ENCODE results near the gene CAND1. TPM values are rescaled to one million over a fixed set of nuclear protein-coding genes. Genes with fewer than 3 reads are reported as not detected.

The CAND1 gene
- total RNA-seq, 2 experiments from 2014 or later: 158 to 224 TPM

DNA sequence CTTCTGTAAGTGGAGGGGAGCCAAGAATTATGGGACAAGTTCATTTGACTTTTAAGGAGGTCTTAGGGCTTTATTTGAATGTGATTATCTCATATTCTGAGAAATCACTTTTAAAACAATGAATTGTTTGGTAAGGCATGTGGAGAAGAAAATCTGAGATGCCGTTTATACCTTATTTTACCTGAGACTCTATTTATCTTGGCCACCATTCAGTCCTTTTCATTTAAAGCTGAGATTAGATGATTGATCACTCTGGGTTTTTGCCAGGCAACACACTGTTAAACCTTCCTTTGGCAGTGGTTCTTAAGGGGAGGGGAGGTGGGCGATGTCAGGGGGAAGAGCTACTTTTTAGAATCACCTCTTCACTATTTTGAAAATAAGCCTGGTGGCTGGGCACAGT, 11.4 kb downstream of the CAND1 start:
- no peak for ATAC-seq
- ChIA-PET POLR2A (interaction anchor here (0.7 kb wide), 1 partner anchor 839 kb away, joined by 4 read pairs; no protein-coding TSS in a partner anchor), CTCF (interaction anchor here (0.9 to 2.8 kb wide), 2 partner anchors 8 to 12 kb away, joined by 4 to 9 read pairs; partner anchors contain the start of gene CAND1)
- Mint-ChIP-seq H3K4me1 (peaks cover 69% of the 10 kb centered on the region), H3K36me3 (ENCODE audit: low read depth) (peaks cover 55% of the 10 kb centered on the region), H3K4me3 (no peak overlapping the region), H3K9me3 (ENCODE audit: low read depth) (no peaks in the 10 kb centered on the region), H3K27ac (no peak overlapping the region), H3K27me3 (no peaks in the 10 kb centered on the region)
- DNase-seq: no peak
- intact Hi-C loops (cut with DNase I, micrococcal nuclease): no loop called here

DNA sequence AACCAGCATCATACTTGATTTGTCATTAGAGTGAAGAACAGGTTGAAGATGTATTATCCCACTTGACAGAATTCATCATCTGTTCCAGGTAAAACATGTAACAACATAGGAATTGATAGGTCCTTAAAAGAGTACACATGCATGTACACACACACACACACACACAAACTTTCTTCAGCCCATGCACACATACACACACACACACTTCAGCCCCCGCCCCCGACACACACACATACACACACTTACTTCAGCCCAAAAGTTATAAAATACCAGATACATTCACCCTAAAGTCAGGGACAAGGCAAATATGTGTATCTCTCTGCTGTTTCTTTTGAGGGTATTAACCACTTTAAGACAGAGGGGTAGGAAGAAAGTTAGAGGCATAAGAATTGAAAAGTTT, 15.4 kb downstream of the CAND1 start:
- ATAC-seq: no peak
- Mint-ChIP-seq H3K4me3 (no peak overlapping the region), H3K27ac (no peak overlapping the region), H3K4me1 (peaks cover 58% of the 10 kb centered on the region), H3K27me3 (no peaks in the 10 kb centered on the region), H3K36me3 (ENCODE audit: low read depth) (peaks cover 49% of the 10 kb centered on the region), H3K9me3 (ENCODE audit: low read depth) (no peaks in the 10 kb centered on the region)
- POLR2A ChIA-PET: interaction anchor here (0.7 kb wide), 1 partner anchor 15 kb away, joined by 3 read pairs; the partner anchor contains the start of gene CAND1
- CTCF ChIA-PET: interaction anchor here (0.7 kb wide), 1 partner anchor 342 kb away, joined by 3 read pairs; no protein-coding TSS in a partner anchor
- DNase-seq: no peak
- intact Hi-C loops (cut with DNase I, micrococcal nuclease): no loop called here

DNA sequence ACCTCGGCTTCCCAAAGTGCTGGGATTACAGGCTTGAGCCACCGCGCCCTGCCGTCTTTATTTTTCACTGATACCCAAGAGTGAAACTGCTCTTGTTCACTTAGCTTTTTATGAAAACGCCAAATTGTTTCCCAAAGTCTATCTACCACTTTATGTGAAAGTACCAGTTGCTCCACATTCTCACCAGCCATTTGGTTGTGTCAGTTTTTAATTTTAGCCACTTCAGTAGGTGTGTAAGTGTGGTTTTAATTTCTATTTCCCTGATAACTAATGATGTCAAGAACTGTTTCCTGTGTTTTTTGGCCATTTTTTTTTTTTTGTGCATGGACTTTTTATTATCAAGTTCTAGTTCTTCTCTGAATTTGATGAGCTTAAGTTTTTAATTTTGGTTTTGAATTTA, 17.1 kb downstream of the CAND1 start:
- intact Hi-C loops (cut with DNase I, micrococcal nuclease): no loop called here
- Mint-ChIP-seq H3K4me1 (peaks cover 54% of the 10 kb centered on the region), H3K9me3 (ENCODE audit: low read depth) (no peaks in the 10 kb centered on the region), H3K4me3 (no peak overlapping the region), H3K27ac (no peak overlapping the region), H3K27me3 (no peaks in the 10 kb centered on the region), H3K36me3 (ENCODE audit: low read depth) (peaks cover 62% of the 10 kb centered on the region)
- DNase-seq: no peak
- CTCF ChIA-PET: interaction anchor here (1.0 to 1.1 kb wide), 2 partner anchors 8 to 15 kb away, joined by 3 to 4 read pairs; no protein-coding TSS in a partner anchor
- no peak for ATAC-seq
- POLR2A ChIA-PET: no interaction called here

GRCh38 chr12:67287311-67287710, 18.2 kb downstream of the CAND1 start:
- POLR2A ChIA-PET: no interaction called here

DNA sequence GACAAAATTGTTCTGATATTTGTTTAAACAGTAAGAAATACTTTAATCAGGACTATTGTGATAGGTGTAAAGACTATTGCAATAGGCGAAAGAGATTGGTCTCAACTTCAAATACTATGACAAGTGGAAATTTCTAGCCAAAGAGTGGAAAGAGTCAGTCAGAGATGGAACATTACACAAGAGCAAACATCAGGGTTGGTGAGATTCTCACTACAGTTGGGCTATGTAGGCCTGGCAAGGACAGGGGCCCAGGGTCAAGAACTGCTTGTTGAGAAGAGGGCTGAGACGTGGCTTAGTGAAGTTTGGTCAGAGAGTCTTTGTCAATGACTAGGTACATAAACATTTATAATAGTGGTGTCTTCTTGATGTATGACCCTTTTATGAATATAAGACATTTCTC, 19.4 kb downstream of the CAND1 start:
- Mint-ChIP-seq H3K9me3 (ENCODE audit: low read depth) (no peaks in the 10 kb centered on the region), H3K27me3 (no peaks in the 10 kb centered on the region), H3K4me3 (no peak overlapping the region), H3K27ac (peak overlapping the region; percentile 76), H3K4me1 (peaks cover 44% of the 10 kb centered on the region), H3K36me3 (ENCODE audit: low read depth) (peaks cover 59% of the 10 kb centered on the region)
- no peak for DNase-seq
- intact Hi-C loops (cut with DNase I, micrococcal nuclease): no loop called here
- ChIA-PET POLR2A (no interaction called here), CTCF (no interaction called here)
- ATAC-seq: peak; percentile 33

More at GRCh38 chr12:67287311-67287710, 18.2 kb downstream of the CAND1 start:
- intact Hi-C loops (cut with DNase I, micrococcal nuclease): no loop called here
- DNase-seq: no peak
- no peak for ATAC-seq
- no peak overlapping the region for H3K4me3 Mint-ChIP-seq
- H3K4me1 Mint-ChIP-seq: peaks cover 48% of the 10 kb centered on the region
- H3K36me3 Mint-ChIP-seq (ENCODE audit: low read depth): peaks cover 58% of the 10 kb centered on the region
- no peaks in the 10 kb centered on the region for H3K9me3 Mint-ChIP-seq (ENCODE audit: low read depth)
- no peaks in the 10 kb centered on the region for H3K27me3 Mint-ChIP-seq
- no peak overlapping the region for H3K27ac Mint-ChIP-seq
- CTCF ChIA-PET: interaction anchor here (0.6 to 1.0 kb wide), 3 partner anchors 9 to 14 kb away, joined by 3 read pairs; no protein-coding TSS in a partner anchor

GRCh38 chr12:67290378-67290777, 21.2 kb downstream of the CAND1 start:
- peaks cover 53% of the 10 kb centered on the region for H3K36me3 Mint-ChIP-seq (ENCODE audit: low read depth)
- ATAC-seq: no peak

DNA sequence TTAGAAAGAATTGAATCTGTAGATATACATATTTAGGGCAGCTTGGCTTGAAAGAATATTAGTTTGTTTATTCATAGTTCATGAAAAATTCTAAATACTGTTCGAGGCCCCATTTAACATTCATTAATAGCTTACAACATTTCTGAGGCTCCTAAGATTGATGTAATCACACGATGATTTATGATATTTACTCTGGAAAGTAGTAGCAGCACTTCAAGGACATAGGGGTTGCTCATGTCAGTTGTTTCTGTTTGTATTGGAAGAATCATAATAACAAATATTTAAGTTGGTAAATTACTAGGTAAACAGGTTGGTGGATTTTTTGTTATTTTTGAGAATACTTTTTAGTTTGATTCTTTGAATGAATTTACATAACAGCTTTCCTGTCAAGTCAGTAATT, 30.4 kb downstream of the CAND1 start:
- Mint-ChIP-seq H3K9me3 (ENCODE audit: low read depth) (no peaks in the 10 kb centered on the region), H3K27ac (no peak overlapping the region), H3K27me3 (no peaks in the 10 kb centered on the region), H3K4me3 (no peak overlapping the region), H3K36me3 (ENCODE audit: low read depth) (peaks cover 57% of the 10 kb centered on the region), H3K4me1 (peaks cover 7% of the 10 kb centered on the region)
- ChIA-PET POLR2A (no interaction called here), CTCF (no interaction called here)
- no peak for DNase-seq
- ATAC-seq: no peak
- intact Hi-C loops (cut with DNase I, micrococcal nuclease): no loop called here

More at GRCh38 chr12:67290378-67290777, 21.2 kb downstream of the CAND1 start:
- no peak for DNase-seq
- no peak overlapping the region for H3K4me3 Mint-ChIP-seq
- ChIA-PET POLR2A (no interaction called here), CTCF (no interaction called here)
- no peak overlapping the region for H3K27ac Mint-ChIP-seq
- no peaks in the 10 kb centered on the region for H3K9me3 Mint-ChIP-seq (ENCODE audit: low read depth)
- H3K27me3 Mint-ChIP-seq: no peaks in the 10 kb centered on the region
- intact Hi-C loops (cut with DNase I, micrococcal nuclease): no loop called here
- H3K4me1 Mint-ChIP-seq: peaks cover 30% of the 10 kb centered on the region

DNA sequence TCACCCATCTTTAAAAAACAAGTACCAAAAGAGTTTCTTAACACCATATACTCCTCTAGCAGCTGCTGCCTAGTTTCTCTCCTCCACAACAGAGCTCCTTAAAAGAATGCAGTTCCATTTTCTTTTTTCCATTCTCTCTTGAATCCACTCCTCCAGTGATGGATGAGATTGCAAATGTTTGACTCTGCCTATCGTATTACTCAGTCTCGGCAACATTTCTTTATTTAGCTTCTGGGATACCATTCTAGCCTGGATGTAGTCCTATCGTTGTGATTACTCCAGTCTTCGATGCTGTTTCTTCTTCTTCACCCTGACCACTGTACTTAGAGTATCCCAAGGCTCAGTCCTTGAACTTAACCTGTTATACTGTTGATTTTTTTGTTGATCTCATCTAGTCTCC, 30.8 kb downstream of the CAND1 start:
- ATAC-seq (no peak), DNase-seq (no peak)
- peaks cover 55% of the 10 kb centered on the region for H3K36me3 Mint-ChIP-seq (ENCODE audit: low read depth)
- H3K4me1 Mint-ChIP-seq: peaks cover 7% of the 10 kb centered on the region
- no peaks in the 10 kb centered on the region for H3K9me3 Mint-ChIP-seq (ENCODE audit: low read depth)
- ChIA-PET CTCF (interaction anchor here (1.1 to 1.4 kb wide), 2 partner anchors 12 to 14 kb away, joined by 3 to 4 read pairs; no protein-coding TSS in a partner anchor), POLR2A (no interaction called here)
- no peak overlapping the region for H3K4me3 Mint-ChIP-seq
- intact Hi-C loops (cut with DNase I, micrococcal nuclease): no loop called here
- H3K27me3 Mint-ChIP-seq: no peaks in the 10 kb centered on the region
- H3K27ac Mint-ChIP-seq: no peak overlapping the region

GRCh38 chr12:67302162-67302561, 33.0 kb downstream of the CAND1 start:
- Mint-ChIP-seq H3K4me1 (no peaks in the 10 kb centered on the region), H3K4me3 (no peak overlapping the region), H3K9me3 (ENCODE audit: low read depth) (no peaks in the 10 kb centered on the region), H3K27ac (no peak overlapping the region), H3K36me3 (ENCODE audit: low read depth) (peaks cover 63% of the 10 kb centered on the region), H3K27me3 (no peaks in the 10 kb centered on the region)
- ATAC-seq (no peak), DNase-seq (no peak)
- POLR2A ChIA-PET: no interaction called here
- intact Hi-C loops (cut with DNase I, micrococcal nuclease): no loop called here
- CTCF ChIA-PET: interaction anchor here (1.3 kb wide), 1 partner anchor 29 kb away, joined by 3 read pairs; no protein-coding TSS in a partner anchor

DNA sequence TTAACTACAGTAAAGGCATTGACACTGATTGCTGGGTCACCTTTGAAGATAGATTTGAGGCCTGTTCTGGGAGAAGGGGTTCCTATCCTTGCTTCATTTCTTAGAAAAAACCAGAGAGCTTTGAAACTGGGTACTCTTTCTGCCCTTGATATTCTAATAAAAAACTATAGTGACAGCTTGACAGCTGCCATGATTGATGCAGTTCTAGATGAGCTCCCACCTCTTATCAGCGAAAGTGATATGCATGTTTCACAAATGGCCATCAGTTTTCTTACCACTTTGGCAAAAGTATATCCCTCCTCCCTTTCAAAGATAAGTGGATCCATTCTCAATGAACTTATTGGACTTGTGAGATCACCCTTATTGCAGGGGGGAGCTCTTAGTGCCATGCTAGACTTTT, 36.4 kb downstream of the CAND1 start:
- no peak overlapping the region for H3K27ac Mint-ChIP-seq
- ChIA-PET POLR2A (interaction anchor here (1.1 kb wide), 1 partner anchor 36 kb away, joined by 3 read pairs; the partner anchor contains the start of gene CAND1), CTCF (interaction anchor here (0.6 to 1.3 kb wide), 4 partner anchors 8 to 191 kb away, joined by 3 to 4 read pairs (median 4); partner anchors contain the start of gene CAND1)

GRCh38 chr12:67306712-67307111, 37.6 kb downstream of the CAND1 start:
- intact Hi-C loops (cut with DNase I, micrococcal nuclease): no loop called here
- H3K4me3 Mint-ChIP-seq: no peak overlapping the region
- CTCF ChIA-PET: interaction anchor here (0.5 to 0.8 kb wide), 2 partner anchors 38 to 486 kb away, joined by 3 read pairs; partner anchors contain the start of gene CAND1
- DNase-seq (no peak), ATAC-seq (no peak)
- H3K27me3 Mint-ChIP-seq: no peaks in the 10 kb centered on the region
- no peak overlapping the region for H3K27ac Mint-ChIP-seq
- POLR2A ChIA-PET: interaction anchor here (1.1 kb wide), 1 partner anchor 37 kb away, joined by 3 read pairs; the partner anchor contains the start of gene CAND1
- H3K9me3 Mint-ChIP-seq (ENCODE audit: low read depth): no peaks in the 10 kb centered on the region
- no peaks in the 10 kb centered on the region for H3K4me1 Mint-ChIP-seq
- H3K36me3 Mint-ChIP-seq (ENCODE audit: low read depth): peaks cover 74% of the 10 kb centered on the region

More for the DNA sequence above, 36.4 kb downstream of the CAND1 start:
- Mint-ChIP-seq H3K36me3 (ENCODE audit: low read depth) (peaks cover 68% of the 10 kb centered on the region), H3K4me1 (no peaks in the 10 kb centered on the region), H3K27me3 (no peaks in the 10 kb centered on the region), H3K9me3 (ENCODE audit: low read depth) (no peaks in the 10 kb centered on the region), H3K4me3 (no peak overlapping the region)
- ATAC-seq: no peak
- intact Hi-C loops (cut with DNase I, micrococcal nuclease): no loop called here
- DNase-seq: no peak

GRCh38 chr12:67315661-67316060, 46.5 kb downstream of the CAND1 start:
- intact Hi-C loops (cut with DNase I, micrococcal nuclease): no loop called here
- ATAC-seq (no peak), DNase-seq (no peak)
- Mint-ChIP-seq H3K27me3 (no peaks in the 10 kb centered on the region), H3K4me3 (no peak overlapping the region), H3K27ac (no peak overlapping the region), H3K4me1 (peaks cover 5% of the 10 kb centered on the region), H3K36me3 (ENCODE audit: low read depth) (peaks cover 52% of the 10 kb centered on the region), H3K9me3 (ENCODE audit: low read depth) (no peaks in the 10 kb centered on the region)
- CTCF ChIA-PET: interaction anchor here (1.2 kb wide), 1 partner anchor 16 kb away, joined by 3 read pairs; no protein-coding TSS in a partner anchor
- POLR2A ChIA-PET: no interaction called here
